Osteocyte (in vitro differentiated cells): ENCODE data around the gene FGF14. TPM values are rescaled to one million over a fixed set of nuclear protein-coding genes. Genes with fewer than 3 reads are reported as not detected.

Experiments
- DNase-seq: peaks from one replicate; pipeline ENCODE4 v3.0.0; 2021; ENCODE audit warnings: mixed read lengths; ENCODE audit not compliant: unreplicated experiment; ENCODE audit errors: extremely low spot score
- H3K27ac Mint-ChIP-seq: one replicate; pipeline ENCODE4 v1.8.0; 2021; ENCODE audit warnings: mild to moderate bottlenecking, mixed read lengths; ENCODE audit not compliant: unreplicated experiment
- H3K27me3 Mint-ChIP-seq: one replicate; pipeline ENCODE4 v1.8.0; 2021; ENCODE audit warnings: mixed read lengths; ENCODE audit not compliant: unreplicated experiment
- H3K36me3 Mint-ChIP-seq: one replicate; pipeline ENCODE4 v1.8.0; 2021; ENCODE audit warnings: mixed read lengths; ENCODE audit not compliant: unreplicated experiment
- H3K4me1 Mint-ChIP-seq: one replicate; pipeline ENCODE4 v1.8.0; 2021; ENCODE audit warnings: mixed read lengths; ENCODE audit not compliant: unreplicated experiment
- H3K4me3 Mint-ChIP-seq: one replicate; pipeline ENCODE4 v1.8.0; 2021; ENCODE audit warnings: mild to moderate bottlenecking, moderate library complexity, mixed read lengths; ENCODE audit not compliant: unreplicated experiment
- H3K9me3 Mint-ChIP-seq: one replicate; pipeline ENCODE4 v1.8.0; 2021; ENCODE audit warnings: mixed read lengths; ENCODE audit not compliant: unreplicated experiment
- total RNA-seq: library from RNA; stranded (reverse); gene quantifications from 2 replicates; pipeline ENCODE4 v1.2.1, GENCODE V29; 2021
- TF ChIP-seq, protein P1 (sequence below): fragments of 200-600 bp; sonication (generic); IDR thresholded peaks from 2 replicates; pipeline ENCODE4 v1.5.0; 2021; ENCODE audit warnings: antibody characterized with exemption, mild to moderate bottlenecking, moderate library complexity

The FGF14 gene
- total RNA-seq, 1 donor from 2014 or later = 0.24 TPM

DNA sequence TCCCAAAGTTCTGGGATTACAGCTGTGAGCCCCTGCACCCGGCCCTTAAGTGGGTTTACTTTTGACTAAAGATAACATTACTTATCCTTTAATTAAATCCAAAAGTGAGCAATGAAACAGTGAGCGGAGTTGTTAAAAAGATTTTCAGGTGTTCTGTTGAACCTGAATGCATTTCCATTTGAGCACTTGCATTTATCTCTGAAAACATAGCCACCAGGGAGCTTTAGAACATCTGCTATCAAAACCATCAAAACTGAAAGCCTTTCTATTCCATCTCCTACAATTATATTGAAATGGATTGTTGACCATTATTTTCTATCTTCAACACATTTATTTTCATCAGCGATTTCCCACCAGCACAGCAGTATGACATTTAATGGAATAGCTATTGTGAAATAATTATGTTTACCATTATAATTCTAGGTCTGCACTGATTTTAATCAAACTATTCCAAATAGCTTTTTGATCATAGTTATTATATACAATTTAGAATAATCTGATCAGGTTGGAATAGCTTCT lies 269.0 kb downstream of the FGF14 start:
- H3K4me1 Mint-ChIP-seq = no peaks in the 10 kb centered on the region
- no peaks in the 10 kb centered on the region for H3K9me3 Mint-ChIP-seq
- DNase-seq = no peak
- no peak overlapping the region for H3K27ac Mint-ChIP-seq
- H3K36me3 Mint-ChIP-seq = no peaks in the 10 kb centered on the region
- TF ChIP-seq, protein P1, sequence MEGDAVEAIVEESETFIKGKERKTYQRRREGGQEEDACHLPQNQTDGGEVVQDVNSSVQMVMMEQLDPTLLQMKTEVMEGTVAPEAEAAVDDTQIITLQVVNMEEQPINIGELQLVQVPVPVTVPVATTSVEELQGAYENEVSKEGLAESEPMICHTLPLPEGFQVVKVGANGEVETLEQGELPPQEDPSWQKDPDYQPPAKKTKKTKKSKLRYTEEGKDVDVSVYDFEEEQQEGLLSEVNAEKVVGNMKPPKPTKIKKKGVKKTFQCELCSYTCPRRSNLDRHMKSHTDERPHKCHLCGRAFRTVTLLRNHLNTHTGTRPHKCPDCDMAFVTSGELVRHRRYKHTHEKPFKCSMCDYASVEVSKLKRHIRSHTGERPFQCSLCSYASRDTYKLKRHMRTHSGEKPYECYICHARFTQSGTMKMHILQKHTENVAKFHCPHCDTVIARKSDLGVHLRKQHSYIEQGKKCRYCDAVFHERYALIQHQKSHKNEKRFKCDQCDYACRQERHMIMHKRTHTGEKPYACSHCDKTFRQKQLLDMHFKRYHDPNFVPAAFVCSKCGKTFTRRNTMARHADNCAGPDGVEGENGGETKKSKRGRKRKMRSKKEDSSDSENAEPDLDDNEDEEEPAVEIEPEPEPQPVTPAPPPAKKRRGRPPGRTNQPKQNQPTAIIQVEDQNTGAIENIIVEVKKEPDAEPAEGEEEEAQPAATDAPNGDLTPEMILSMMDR = no peak
- H3K4me3 Mint-ChIP-seq = no peak overlapping the region
- H3K27me3 Mint-ChIP-seq = peaks cover 42% of the 10 kb centered on the region

DNA sequence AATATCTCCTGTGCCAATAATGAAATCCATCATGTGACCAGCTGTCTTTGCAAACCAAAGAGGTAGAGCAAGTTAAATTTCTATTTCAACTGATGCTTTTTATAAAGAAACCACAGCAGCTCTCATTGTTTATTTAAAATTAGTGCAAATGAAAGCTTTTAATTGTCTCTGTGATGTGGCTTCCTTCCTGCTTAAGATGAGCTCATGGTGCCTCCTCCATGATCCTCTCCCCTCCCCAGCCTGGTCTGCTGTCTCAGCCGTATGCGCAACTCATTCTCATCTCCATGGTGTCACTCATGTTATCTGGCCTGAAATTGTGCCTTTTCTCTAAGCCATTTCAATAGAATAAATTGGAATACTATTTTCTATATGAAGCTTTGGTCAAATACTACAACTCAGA lies 270.6 kb downstream of the FGF14 start:
- Mint-ChIP-seq H3K9me3 (no peaks in the 10 kb centered on the region), H3K27ac (no peak overlapping the region), H3K27me3 (peaks cover 42% of the 10 kb centered on the region), H3K36me3 (no peaks in the 10 kb centered on the region), H3K4me3 (no peak overlapping the region), H3K4me1 (no peaks in the 10 kb centered on the region)
- DNase-seq = no peak
- TF ChIP-seq, protein P1 = no peak

DNA sequence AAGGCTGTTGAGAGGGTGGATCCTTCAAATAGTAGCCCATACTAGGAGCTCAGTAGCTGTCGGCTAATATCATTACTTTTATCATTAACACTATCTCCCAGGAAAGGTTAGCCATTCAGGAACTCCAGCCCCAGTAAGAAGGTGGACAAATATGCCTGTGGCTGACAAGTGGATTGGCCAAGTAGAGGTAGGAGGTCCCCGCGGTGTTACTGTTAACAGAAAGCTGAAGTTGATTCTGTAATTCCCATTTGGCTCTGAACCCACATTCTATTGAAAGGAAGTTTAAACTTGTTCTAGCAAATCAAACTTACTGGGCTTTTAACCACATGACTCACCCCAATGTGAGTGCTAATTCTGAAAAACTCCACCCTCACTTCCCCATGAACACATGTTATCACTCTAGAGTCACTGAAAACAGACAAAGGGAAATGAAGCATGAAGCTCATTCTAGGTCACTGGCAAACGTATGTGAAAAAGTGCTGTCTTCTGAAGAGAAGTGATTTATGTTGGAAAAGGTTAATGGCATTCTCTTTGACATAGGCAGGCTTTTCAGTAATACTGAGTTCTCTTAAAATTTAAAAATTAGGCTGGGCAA lies 273.5 kb downstream of the FGF14 start:
- Mint-ChIP-seq H3K27me3 (peaks cover 54% of the 10 kb centered on the region), H3K4me1 (no peaks in the 10 kb centered on the region), H3K36me3 (no peaks in the 10 kb centered on the region), H3K9me3 (no peaks in the 10 kb centered on the region), H3K27ac (no peak overlapping the region), H3K4me3 (no peak overlapping the region)
- TF ChIP-seq, protein P1 = no peak
- no peak for DNase-seq

DNA sequence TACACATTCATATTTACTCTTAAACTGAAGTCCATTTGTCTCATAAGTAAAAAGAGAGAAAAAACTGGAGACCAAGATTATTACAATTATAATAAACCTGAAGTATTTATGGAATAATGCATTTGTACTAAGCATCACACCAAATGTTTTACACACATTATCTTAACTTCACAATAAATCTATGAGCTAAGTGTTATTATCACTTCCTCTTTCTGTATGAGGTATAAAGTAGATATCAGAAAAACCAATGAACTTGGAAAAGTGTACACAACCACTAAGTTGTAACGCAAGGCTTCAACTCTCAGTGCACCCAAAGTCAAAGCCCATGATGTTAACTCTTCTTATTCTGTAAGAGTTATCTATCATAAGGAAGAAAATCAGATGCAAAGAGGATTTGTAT lies 274.7 kb downstream of the FGF14 start:
- Mint-ChIP-seq H3K36me3 (no peaks in the 10 kb centered on the region), H3K4me3 (no peak overlapping the region), H3K9me3 (no peaks in the 10 kb centered on the region), H3K27ac (no peak overlapping the region), H3K4me1 (no peaks in the 10 kb centered on the region), H3K27me3 (peaks cover 50% of the 10 kb centered on the region)
- TF ChIP-seq, protein P1 = no peak
- DNase-seq = no peak

DNA sequence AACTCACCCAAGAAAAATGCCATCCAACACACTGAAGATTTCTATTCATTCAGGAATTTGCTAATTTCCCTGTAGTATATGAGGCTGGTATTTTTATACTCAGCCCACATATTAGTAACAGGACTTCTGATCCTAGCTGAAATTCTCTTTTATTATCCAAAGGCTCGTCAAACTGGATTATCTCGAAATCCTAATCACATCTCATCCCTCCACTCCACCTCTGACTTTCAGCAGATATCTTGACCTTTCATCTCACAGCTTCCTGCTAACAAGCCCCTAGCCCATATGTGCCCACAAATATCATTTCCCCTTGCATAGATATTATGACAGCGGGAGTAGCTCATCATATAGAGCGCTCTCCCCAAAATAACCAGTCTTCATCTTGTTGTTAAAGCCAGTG lies 279.7 kb downstream of the FGF14 start:
- Mint-ChIP-seq H3K27ac (no peak overlapping the region), H3K4me3 (no peak overlapping the region), H3K4me1 (no peaks in the 10 kb centered on the region), H3K27me3 (peaks cover 42% of the 10 kb centered on the region), H3K36me3 (no peaks in the 10 kb centered on the region), H3K9me3 (no peaks in the 10 kb centered on the region)
- no peak for DNase-seq
- TF ChIP-seq, protein P1 = no peak
